RKO (cell line): Measurements from ENCODE around the gene CCNYL1.
"Not testable (repeated sequence)": the region's sequence is repeated elsewhere in the genome, so short reads cannot be mapped to it uniquely, and the experiment has no call there.

ENCODE experiments used
- DNase-seq: peaks from one replicate; pipeline ENCODE4 v3.0.0-alpha.2; 2016; ENCODE audit warnings: low spot score

CCNYL1 gene

DNA sequence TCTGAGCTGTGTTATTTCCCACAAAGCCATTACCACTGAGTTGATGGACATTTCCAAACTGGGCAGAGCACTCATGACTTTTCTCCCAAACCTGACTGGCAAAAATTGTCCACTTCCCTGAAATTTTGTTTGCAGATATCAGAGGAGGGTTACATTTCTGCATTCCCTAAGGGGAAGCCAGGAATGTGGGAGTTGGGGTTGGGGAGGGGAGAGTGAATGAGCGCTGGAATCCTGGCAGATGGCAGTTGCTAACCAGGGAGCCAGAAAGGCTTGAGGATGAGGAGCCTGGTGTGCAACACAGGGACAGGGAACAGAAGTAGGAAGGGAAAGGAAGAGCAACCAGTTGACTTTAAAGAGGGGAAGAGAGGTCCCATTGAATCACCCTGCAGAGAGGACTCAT lies 14.0 kb upstream of the CCNYL1 start:
- no peak for DNase-seq

- DNase-seq: no peak
These were observed 13.1 kb upstream of the CCNYL1 start for GRCh38 chr2:207698301-207698700.

DNA sequence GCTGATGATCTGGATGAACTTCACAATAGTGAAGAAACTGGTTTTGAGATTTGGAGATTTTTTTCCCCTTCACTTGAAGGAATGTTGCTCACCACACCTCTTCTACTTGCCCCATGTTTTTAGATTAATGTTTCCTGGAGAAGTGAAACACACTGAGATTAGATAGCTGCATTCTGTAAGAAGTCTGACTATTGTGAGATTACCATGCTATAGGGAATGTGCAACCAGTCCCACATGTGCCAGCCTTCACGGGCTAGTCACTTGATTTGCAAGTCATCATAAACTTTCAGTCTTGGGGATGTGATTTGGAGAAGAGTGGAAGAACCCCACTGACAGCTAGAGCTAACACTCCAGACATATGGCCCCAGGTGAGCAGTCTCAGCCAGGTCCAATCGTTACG lies 7.4 kb upstream of the CCNYL1 start:
- no peak for DNase-seq

DNA sequence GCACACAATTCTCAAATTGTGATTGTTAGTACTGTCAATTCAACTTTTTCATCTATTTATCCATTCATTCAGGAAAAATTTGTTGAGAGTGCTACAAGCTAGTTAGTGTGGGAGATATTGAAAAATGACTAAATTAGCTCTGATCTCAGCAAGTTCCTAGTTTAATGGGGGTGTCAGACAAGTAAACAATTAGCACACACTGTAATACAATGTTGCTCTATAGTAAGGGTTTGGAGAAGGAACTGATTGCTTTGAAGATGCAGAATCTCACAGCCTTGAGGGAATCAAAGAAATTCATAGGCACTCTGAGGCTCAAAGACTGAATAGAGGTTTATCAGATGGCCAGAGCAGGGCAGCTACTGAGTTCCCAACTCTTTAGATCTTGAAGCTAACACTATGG lies 6.8 kb upstream of the CCNYL1 start:
- no peak for DNase-seq

DNA sequence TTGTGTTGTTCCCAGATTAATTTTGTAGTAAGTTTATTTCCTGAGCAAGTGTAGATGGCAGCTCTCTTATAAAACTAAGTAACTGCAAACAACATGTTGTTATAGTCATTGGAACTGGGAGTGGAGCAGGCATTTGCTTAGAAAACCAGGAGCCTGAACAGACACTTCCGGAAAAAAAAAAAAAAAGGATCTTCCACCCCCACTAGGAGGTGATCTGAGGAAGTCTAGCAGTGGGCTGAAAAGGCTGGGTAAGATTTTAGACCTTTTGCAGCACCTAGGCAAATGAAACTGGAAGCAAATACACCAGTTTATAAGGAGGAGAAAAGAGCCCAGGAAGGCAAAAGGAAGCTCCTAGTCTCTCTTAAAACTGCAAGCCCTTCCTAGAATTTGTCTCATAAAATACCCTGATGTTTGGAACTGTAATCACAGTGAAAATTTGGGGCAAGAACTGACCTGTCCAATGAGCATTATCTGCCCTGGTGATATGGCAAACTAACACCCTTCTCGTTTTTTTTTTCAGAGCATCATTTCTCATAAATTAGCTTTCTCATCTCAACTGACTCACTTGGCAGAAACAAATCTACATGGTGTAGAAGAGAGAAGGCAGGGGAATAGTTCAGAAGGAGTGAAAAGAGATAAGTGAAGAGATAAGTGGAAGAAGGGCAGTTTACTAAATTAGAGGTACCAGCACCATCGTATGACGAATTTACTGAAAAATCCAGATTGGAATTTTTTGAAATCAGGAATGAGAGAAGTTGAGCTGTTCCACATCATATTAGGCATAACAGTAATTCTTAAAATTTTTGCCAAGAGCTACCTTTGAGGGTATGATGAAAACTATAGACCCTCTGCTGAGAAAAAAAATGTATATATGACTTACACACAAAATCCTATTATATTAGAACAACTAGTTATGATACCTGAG lies 4.2 kb upstream of the CCNYL1 start:
- DNase-seq: no peak

DNA sequence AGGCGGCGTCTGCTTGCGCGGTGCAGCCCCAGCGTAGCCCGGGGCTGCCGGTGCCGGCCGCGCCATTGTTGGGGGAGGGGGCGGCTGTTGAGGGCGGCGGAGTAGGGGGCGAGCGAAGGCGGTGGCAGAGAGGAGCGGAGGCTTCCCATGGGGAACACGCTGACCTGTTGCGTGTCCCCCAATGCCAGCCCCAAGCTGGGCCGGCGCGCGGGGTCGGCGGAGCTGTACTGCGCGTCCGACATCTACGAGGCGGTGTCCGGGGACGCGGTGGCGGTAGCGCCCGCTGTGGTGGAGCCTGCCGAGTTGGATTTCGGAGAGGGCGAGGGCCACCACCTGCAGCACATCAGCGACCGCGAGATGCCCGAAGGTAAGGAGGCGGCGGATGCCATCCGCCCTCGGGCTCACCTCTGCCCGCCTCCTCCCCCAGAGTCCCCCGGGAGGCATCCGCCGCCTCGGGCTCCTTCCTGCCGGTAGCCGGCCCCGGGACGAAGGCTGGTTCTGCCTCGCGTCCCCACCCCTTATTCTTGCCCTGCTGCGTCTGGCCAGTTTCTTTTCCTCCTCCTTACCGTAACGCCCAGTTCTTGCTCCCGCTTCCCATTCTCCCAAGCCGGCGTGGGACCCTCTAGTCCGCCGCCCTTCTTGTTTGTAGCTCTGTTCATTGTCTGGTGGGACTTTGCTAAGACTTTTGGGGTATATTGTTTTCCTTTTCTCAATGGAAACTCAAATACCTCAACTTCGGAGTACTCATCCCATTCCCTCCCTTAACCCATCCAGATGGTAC lies 500 bp downstream of the CCNYL1 start:
- peak; percentile 47 for DNase-seq

GRCh38 chr2:207716056-207716455 lies 4.6 kb downstream of the CCNYL1 start:
- DNase-seq: no peak

GRCh38 chr2:207718521-207718920 lies 7.1 kb downstream of the CCNYL1 start:
- no peak for DNase-seq

DNA sequence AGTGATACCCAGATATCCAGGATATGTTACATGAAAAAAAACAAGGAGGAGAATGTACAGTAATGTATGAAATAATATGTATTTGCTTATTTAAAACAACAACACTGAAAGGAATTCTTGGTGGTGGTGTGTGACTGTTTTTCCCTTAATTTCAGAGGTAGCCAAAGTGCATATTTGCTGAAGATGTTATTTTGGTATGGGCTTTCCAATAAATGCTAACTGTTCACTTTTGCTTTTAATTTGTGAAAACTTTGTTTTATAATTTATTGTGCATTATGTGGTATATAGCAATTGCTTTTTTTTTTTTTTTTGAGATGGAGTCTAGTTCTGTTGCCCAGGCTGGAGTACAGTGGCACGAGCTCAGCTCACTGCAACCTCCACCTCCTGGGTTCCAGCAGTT lies 7.6 kb downstream of the CCNYL1 start:
- DNase-seq: no peak

DNA sequence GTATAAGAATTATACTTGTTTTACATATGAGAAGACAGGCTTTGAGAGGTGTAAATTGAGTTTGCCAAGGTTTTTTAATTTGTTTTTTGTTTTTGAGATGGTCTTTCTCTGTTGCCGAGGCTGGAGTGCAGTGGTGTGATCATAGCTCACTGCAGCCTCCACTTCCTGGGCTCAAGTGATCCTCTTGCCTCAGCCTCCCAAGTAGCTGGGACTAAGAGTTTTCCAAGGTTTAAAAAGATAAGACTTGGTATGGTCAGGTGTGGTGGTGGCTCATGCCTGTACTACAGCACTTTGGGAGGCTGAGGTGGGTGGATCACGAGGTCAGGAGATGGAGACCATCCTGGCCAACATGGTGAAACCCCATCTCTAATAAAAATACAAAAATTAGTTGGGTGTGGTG lies 8.2 kb downstream of the CCNYL1 start:
- DNase-seq: not testable (repeated sequence)

DNA sequence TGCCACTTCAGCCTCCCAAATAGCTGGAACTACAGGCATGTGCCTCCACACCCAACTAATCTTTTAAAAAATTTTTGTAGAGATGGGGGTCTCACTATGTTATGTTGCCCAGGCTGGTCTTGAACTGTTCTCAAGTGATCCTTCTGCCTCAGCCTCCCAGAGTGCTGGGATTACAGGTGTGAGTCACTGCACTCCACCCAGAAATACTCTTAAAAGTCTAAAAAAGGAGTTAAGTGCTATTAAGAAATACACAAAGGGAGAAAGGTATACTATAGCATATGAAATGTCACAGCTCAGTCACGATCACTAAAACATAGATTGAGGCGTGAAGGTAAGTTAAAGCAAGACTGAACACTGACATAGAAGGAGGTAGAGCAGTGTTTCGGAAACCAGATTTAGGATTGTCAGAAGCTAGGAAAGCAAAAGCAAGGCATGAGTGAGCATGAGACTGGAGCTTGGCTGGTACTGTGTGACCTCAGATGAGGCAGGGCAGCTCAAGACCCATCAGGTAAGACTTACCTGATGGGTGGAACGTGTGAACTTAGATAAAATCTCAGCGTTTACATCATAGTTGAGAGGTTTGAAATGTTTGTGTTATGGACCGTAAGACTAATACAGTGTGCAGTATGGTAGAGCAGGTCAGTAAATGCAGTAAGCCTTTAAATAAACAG lies 9.2 kb downstream of the CCNYL1 start:
- DNase-seq: no peak

DNA sequence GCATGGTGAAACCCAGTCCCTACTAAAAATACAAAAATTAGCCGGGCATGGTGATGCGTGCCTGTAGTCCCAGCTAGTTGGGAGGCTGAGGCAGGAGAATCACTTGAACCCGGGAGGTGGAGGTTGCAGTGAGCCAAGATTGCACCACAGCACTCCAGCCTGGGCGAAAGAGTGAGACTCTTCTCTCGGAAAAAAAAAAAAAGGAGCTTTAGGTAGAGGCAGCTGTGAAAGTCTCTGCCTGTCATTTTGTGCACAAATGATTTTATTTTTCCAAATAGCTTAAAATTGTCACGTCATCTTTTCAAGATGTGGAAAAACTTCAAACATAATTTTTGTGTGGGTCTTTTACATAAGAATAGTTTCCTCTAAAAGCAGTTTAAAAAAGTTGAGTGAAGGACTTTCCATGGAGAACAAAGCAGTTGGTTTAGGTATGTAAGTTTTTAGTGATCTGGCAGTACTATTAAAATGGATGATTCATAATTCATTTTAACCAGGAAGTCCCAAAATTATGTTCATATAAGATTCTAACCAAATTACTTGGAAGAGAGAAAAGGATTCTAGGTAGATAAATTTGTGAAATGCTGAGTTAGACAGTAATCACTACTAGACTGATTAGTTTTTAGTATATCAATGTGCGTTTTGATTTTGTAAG lies 11.5 kb downstream of the CCNYL1 start:
- no peak for DNase-seq

DNA sequence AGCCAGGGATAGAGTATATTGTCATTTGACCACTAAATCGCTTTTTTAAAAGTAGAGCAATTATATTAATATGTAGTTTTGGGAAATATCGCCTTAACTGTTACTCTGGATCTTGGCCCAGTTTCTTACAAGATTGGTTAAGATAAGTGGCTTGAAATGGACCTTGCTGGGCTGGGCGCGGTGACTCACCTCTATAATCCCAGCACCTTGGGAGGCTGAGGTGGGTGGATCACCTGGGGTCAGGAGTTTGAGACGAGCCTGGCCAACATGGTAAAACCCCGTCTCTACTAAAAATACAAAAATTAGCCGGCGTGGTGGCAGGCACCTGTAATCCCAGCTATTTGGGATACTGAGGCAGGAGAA lies 12.0 kb downstream of the CCNYL1 start:
- not testable (repeated sequence) for DNase-seq

DNA sequence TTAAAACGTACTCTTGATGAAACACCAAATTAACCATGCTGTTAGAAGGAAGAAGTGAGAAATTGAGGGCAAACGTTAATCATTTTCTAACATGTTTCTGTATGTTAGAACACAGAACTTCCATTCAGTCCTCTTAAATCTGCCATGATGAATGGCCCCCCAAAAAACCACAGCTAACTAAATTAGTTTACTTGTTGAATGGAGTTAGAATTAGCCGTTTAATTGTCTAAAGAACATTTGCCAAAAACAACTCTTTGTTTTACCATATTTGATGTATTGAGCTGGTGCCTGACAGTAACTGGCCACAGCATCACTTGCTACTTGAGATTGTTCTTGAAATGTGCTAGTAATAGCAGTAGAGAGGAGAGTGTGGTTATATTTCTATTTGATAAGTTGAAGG lies 12.7 kb downstream of the CCNYL1 start:
- no peak for DNase-seq

DNA sequence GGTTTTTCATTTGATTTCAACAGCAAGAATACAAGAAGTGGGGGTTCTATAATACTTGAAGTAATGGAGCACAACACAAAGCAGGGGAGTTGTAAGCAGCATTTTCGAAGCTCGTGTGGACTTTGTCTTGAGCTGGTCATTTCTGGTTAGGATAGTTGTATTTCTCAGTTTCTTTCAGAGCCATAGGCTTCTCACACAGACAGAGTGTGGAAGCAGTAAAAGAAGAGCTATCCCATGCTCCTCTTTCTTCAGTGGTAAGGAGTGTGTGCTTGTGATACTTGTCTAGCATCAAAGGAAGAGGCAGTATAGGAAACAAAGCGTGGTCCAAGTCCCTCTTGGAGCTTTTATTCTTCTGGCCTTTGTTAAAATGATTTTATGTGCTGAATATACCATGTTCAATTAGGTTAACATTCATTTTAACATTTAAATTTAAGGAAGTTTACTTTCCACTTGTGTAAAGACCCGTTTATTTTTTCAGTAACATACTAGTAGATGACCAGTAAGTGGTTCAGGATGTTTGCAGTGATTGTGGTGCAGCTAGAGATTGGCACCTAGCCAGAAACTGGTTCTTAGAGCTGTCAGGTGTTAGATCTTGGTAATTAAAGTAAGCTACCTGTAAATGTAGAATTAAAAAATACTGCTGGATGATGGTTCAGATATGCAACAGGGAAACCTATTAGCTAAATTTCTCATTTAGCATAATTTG lies 14.6 kb downstream of the CCNYL1 start:
- no peak for DNase-seq

DNA sequence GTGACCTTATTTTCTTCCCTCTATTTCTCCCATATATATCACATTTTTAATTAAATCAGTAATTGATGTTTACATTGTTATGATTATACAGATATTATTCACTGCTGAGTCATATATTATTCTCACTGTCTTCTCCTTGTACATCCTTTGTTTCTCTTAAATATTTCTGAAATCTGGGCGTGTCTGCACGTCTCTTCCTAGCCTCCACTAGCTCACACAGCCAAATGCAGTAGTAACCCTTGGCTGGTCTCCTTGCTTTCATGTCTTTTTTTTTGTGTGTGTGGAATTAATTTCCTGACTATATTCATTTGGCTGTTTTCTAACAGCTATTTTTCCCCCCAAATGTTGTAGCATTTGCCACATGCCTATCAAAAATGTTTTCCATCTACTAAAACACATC lies 15.8 kb downstream of the CCNYL1 start:
- no peak for DNase-seq

GRCh38 chr2:207729465-207729998 lies 18.1 kb downstream of the CCNYL1 start:
- no peak for DNase-seq

DNA sequence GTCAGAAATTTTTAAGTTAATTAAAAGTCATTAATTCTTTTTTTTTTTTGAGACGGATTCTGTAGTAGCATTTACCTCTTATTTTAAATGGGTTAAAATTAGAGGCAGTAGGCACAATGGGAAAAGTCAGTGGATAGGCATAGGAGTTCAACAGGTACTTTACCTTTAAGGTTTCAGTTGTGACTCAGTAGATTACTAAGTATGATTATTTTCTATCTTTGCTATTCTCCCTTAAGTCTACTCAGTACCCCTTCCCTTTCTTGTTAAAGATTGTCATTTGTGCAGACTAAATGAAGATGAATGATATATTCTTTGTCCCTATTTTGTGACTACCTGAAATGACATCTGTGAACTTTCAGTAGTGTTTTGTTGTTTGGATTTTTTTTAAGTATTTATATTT lies 19.7 kb downstream of the CCNYL1 start:
- DNase-seq: no peak

DNA sequence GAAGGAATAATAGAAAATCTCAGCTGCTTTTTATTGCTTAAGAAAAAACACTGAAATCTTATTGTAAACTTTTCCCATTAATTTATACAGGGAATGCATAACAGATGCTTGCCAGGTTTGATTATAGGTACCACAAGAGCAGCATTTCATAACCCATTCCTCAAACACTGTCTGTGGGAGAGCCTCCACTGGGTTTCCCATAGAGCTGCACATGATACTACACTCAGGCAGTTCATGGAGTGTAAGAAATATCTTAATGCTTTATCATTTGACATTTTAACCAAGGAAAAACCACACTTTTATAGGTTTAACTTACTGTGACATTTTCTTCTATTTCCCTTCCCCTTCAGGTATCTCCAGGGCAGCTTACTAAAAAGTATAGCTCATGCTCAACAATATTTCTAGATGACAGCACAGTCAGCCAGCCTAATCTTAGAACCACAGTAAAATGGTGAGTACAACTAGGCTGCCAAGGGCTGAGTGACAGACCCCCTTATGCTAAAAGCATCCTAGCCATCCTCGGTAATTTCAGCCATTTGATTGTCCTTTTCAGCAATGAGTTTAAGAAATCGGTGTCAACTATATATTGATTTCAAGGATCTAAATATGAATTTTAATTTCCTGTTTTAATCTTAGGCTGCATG lies 22.3 kb downstream of the CCNYL1 start:
- DNase-seq: no peak

DNA sequence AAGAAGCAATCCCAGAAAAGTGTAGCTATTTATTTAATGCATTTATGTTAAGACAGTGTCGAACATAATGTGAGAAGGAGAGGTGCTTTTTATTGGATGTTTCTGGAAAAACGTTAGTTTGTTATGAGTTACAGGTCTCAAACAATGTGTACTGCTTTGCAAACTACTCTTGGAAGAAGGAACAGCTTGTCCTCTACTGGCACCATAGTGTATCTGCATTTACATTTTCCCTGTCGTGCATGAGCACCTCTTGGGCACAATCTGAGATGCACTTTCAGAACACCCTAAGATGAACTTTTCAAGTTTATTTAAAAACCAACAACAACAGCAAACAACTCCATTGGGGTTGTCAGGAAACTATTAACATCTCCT lies 22.8 kb downstream of the CCNYL1 start:
- peak; percentile 58 for DNase-seq
